Astrocyte (in vitro differentiated cells and primary cell): ENCODE results near the gene LRCH1.

ENCODE experiments used
- EZH2 ChIP-seq: IDR thresholded peaks from 2 replicates; pipeline ENCODE4 v1.6.1; 2012; ENCODE audit warnings: mild to moderate bottlenecking, low read length, inconsistent platforms; ENCODE audit not compliant: insufficient read depth
- TF ChIP-seq, protein P1 (sequence below): IDR thresholded peaks from 2 replicates; pipeline ENCODE4 v1.5.1; 2011; ENCODE audit warnings: low read depth, mild to moderate bottlenecking, inconsistent platforms, low read length, moderate library complexity; ENCODE audit not compliant: insufficient read depth

DNA sequence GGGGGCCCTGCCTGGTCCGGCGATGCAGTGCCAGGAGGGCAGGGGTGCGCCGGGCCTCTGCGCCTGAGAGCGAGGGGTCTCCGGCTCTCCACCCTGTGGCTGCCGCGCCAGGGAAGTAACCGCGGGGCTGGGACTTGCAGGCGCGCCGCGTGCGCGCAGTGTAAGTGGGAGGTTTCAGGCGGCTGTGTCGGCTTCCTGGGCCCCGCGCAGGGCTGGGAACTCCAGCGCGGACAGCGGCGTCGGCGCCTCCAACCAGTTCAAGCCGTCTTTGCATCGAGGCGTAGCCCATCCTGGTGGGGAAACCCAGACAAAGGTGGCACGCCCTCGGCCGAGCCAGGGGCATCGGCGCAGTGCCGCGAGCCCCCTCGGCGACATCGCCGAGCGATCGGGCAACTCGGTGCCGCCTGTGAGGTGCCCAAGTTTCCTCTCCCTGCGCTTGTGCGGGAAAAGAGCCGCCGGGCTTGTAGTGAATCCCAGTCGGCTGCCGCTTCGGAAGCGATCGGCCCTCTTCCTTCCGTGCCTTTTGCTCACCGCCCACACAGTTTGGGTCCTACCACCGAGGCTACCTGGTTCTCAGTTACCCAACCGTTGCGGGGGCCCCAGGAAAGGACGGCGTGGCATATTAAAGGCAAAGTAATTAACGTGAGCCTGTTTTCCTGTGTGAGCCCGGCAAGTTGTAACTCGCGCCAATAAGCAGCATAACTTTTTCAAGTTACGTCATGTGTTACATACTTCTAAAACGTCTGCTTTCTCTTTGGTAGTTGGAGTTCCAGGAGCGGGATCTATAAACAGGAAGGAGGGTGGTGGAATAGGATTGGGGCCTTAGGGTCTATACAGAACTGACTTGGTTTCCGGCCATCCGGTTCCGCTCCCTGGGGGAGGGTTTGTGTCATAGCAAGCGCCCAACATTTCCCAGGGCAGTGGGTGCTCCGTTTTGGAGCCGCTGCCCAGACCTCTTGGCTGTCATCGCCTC is 1.2 kb downstream of the LRCH1 start:
- TF ChIP-seq, protein P1, sequence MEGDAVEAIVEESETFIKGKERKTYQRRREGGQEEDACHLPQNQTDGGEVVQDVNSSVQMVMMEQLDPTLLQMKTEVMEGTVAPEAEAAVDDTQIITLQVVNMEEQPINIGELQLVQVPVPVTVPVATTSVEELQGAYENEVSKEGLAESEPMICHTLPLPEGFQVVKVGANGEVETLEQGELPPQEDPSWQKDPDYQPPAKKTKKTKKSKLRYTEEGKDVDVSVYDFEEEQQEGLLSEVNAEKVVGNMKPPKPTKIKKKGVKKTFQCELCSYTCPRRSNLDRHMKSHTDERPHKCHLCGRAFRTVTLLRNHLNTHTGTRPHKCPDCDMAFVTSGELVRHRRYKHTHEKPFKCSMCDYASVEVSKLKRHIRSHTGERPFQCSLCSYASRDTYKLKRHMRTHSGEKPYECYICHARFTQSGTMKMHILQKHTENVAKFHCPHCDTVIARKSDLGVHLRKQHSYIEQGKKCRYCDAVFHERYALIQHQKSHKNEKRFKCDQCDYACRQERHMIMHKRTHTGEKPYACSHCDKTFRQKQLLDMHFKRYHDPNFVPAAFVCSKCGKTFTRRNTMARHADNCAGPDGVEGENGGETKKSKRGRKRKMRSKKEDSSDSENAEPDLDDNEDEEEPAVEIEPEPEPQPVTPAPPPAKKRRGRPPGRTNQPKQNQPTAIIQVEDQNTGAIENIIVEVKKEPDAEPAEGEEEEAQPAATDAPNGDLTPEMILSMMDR = no peak
- TF ChIP-seq EZH2 = no peak
